Stimulated activated CD4-positive, alpha-beta T cell treated with anti-CD3 and anti-CD28 coated beads, Interleukin-1b, Interleukin-23, amount 100 ng/mL, for 48 hours (primary cell): Measurements from ENCODE around the gene PAK5.

Source experiments
- DNase-seq: peaks from one replicate; pipeline ENCODE4 v3.0.0-alpha.2; 2020

PAK5 gene

DNA sequence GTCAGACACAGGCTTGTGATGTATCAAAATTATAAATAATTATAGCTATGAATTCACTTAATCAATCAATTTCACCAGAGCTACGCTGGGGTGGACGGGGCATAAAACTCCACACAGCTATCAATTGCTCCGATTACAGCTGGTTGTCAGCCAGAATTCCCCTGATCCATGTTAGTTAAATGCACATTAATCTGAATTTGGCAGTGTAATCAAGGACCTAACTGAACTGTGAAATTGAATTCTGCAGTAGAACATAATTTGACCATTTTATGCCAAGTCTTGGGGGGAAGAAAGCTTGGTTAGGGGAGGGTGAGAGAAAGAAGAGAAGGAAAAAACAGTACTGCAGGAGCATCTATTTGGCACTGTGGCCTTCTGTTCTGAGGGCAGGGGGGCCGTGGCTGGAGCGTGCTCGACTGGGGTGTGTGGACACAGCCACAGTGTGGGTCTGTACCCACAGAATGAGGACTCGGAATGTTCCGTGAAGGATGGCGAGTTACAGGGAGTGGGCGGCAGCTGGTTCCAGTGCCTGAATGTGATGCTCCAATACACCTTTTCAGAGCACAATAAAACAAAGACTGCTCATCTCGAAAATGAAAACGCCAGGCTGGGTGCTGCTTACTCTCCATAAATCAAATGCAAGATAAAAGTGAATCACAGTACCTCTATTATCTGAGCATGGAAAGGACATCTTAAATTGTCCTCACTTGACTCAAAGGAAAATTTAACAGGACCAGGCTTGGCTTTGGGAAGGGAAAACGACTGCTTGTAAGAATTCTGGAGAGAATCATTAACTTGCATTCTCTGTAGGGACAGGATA, 265.3 kb downstream of the PAK5 start:
- no peak for DNase-seq

DNA sequence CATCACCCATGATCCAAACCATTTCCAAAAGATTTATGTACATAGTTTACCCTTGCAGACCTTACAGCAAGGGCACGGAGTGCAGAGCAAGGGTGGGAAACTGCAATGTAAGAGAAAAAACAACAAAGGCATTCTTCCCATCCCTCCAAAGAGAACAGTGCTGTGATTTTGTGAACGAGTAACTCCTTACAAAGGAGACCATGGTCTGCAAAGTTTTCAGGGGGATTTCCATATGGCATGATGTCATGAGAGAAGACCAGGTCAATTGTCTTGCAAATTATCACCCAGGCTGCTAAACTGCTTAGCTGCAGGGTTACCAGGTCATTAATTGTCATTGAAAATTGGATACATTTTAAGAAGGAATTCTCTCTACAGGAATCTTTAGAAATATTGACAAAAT, 266.2 kb downstream of the PAK5 start:
- DNase-seq: no peak

DNA sequence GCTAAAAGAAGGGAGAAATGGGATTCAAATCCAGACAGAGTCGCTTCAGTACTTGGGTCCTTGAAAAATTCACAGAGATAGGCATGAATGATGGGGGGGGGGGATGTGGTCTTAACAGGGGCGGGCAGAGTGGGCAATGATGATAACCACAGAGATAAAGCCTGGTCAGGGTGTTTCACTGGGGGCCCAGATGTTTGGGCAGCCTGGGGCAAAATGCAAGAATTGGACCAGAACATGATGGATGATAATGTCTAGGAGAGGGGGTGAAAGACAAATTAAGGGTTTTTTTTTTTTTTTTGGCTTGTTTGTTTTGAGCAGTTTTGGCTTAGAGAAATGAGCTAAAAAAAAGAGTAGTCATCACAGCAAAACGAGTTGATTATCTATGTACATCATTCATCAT, 267.1 kb downstream of the PAK5 start:
- no peak for DNase-seq

DNA sequence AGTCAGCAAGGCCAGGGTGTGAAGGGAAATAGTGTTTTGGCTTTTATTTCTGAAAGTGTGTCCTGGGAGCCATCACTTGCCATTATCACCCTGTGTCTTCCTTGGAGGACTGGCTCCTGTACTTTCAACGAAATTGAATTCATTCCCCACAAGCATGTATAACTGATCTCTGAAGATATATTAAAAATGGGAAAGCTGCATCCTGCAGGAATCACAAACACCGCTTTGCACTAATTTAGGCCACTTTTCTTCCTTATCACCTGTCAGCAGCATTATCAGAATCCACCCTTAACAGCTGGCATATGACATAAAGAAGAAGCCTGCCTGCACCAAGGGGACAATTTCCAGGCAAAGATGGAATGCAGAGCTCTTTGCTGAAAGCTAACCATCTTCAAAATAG, 268.3 kb downstream of the PAK5 start:
- DNase-seq: no peak

DNA sequence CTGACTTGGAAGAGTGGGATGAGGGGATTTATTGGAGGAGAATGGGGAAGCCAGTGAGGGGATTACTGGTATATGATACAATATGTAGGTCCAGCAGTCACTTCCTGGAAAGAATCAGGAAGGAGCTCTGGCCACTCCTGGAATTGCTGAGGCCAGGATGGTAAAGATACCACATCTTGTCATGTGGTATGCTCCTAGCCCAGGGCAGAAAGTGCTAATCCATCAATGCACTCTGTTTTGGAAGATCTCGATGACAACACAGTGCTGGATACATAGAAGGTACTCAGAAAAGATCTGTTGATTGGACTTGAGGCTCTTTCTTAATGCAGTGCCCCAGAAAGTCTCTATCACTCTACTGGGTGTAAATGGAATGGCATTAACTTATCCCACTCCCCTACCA, 271.9 kb downstream of the PAK5 start:
- DNase-seq: no peak

DNA sequence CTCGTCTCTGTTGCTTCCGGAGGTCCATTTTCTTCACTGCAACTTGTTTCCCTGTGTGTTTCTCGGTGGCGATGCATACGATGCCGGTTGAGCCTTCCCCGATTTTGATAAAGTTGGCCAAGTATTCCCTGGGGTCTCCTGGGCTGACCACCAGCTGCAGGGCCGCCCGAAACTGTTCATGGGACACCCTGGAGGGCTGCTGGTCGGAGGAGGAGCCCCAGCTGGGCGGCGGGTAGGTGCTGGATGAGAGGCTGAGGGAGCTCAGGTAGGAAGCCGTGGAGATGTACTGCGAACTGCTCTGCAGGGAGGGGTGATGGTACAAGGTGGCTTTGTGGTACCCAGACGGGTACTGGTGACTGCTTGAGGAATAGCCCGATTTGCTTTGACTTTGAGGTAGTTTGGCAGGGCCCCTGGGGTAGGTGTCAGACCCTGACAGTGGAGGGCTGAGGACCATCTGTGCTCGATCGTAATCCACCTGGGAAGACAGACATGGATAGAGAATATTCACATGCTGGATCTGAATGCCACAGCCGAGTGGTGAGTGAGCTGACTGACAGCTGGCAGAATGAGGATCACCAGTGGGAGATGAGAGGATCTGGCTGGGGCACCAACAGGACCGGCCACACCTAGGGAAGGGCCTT, 272.8 kb downstream of the PAK5 start:
- no peak for DNase-seq

DNA sequence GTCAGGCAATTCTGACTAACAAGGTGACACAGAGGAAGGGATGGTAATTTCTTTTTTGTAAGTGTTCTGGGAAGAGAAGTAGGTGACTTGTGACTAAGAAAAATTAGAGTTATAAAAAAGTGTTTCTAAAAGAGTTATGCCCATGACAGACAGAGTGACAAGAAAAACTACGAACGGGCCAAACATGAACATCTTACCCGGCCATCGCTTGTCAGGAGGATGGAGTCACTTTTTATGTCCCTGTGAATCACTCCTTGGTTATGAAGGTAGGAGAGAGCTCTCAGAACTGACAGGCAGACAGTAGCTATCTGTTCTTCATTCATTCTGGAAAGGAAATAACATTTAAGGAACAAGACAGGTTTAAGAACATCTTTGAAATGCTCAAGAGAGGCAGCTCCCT, 281.5 kb downstream of the PAK5 start:
- DNase-seq: no peak

DNA sequence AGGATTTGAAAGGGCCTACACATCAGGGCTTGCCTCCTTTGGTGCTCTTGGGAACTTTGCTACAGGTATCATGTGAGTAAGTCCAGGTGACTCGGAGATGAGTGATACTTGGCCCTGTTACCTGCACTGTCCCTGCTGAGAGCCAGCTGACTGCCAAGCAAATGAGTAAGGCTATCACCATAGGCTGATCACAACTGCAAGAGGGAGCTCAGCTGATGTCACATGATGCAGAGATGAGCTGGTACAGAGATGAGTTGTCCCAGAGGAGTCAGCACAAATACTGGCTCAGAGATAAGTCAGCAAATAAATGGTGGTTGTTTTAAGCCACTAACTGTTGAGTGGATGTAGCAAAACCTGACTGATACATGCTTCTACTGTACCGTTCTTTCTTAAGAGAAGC, 283.1 kb downstream of the PAK5 start:
- no peak for DNase-seq

DNA sequence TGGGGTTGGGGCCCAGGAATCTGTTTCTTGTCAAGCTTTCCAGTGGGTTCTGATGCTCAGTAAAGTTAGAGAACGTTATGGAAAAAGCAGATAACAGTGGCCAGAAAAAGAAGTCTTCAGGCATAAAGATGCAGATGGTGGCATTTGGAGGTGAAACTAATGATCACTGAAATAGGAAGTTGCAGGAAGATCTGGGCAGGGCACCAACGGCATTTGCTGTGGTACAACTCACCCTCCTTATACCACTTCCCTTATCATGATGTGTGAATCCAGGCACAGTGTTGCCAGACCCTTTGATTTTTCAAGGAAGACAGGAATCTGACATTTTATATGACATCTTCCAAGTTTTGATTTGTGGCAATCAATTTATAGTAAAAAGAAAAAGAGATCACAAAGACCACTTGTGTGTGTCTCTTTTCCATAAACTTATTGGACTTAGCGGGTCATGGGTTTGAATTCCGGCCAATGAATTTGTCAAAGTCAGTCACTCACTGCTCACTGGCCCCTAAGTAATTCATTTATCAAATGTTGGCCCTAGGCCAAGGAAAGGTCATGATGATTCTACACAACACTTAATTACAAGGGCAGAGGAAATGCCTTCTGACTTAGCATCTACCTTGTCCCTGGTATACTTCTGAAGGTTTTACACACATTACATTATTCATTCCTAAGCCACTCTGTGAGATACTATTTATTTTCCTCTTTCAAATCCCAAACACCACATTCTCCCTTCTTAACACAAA, 286.9 kb downstream of the PAK5 start:
- DNase-seq: no peak

DNA sequence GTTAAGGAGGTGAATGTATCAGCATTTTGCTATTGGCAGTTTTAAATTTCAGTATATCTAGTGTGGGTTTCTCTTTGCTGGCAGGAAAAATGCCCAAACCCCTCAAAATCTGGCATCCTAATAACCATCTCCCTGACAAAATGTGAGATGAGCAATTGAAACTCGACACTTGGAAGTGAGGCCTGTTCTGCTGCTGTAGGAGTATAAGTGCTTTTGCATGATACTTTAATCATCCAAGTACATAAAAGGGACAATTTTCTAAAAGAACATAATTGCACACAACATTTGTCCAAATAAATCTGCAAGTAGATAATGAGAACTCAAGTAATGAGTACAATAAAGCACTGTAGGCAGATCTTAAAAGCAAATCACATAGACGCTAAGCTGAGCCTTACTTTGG, 288.0 kb downstream of the PAK5 start:
- no peak for DNase-seq

DNA sequence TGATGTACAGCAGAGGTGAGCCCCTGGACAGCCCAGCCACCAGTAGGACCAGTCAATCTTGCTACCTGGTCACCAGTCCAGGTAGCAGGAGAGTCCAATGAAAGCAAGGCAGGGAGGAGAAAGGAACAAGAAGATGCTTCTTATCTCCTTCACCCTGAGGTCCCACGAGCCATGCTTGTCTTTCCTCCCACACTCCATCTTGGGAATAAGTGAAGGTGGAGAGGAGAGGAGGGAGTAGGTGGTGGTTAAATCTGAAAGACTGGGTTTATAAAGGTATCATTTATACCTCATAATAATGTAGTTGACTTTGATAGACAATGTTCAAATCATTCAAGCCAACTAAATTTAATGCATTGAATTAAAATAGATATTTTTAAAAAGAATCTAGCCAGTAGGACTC, 288.6 kb downstream of the PAK5 start:
- no peak for DNase-seq

DNA sequence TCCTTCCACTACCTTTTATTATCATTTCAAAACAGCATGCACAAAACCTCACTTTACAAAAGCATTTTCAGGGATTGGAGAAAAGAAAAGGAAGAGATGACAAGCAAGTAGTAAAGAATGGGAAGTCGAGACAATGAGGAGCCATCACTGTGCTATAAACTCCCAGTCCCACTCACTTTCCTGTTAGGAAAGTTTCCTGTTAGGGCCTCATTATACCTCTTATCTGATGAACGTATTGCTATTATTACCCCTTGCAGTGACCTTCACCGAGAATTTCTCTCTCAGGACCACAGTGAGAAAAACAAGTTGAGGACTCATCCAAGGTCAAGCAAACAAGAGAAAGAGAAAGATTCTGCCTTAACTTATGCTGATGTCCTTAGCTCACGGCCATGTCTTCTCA, 295.7 kb downstream of the PAK5 start:
- no peak for DNase-seq

DNA sequence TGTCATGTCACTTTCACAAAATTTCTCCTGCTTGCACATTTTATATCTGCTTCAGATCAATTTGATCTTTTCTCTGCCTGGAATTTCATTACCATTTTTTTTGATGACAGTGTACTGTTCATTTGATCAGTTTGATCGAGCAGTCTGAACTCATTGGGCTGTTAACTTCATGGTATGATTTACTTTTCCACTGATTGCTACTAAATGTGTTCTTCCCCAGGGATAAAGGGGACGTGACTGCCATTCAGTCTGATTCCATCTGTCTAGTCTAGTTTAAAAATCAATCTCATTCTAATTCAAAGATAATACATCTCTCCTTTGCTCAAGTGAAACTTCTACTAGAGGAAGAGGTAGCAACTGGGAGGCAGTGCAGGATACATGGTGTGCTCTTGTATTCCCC, 303.4 kb downstream of the PAK5 start:
- no peak for DNase-seq

DNA sequence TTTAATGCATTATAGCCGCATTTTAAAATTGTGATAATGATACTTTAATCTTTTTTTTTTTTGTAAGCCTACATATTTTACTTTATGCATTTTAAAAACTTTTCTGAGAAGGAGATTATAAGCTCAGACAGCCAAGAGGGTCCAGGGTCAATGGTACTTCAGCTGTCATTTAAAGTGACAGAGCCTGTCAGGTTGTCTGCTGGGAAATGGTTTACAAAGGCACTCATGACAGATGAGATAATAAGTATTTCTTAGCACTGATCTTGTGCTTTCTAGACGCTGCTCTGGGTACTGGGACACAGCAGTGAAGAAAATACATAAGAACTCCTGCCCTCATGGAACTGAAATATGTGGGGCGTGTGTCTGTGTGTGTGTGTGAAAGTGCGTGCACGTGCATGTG, 304.9 kb downstream of the PAK5 start:
- DNase-seq: no peak

DNA sequence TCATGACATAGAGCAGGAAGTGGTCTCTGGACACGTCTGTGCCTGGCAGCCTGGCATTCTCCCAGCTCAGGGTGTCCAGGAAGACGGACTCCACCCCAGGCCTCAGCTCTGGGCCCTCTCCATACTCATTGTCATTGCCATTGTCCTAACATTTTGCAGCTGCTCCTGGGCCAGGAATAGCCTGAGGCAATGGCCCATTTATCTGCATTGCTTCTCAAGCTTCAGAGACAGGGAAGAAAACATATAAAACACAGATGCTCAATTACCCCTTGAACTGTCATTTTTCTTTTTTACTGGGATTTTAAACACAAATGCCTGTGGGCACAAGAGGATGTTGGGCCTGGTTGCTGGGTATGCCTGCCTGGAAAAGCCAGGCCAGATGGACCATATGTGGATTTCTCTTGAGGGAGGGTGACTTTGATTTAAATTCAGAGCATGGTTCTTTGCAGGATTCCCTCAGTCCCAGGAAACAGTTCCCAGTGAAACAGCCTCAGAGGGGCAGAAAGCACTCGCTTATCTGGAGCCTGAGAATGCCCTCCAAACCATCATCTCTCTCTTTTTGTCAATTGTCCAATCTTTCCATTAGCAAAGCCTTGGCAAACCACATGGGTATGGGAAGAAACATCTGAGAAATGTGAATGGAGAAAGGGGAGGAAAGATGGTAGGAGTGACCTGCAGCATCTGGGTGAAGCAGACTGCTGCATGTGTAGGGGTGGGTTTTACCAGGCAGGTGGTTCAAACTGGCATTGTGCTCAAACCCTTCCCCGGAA, 306.6 kb downstream of the PAK5 start:
- no peak for DNase-seq

DNA sequence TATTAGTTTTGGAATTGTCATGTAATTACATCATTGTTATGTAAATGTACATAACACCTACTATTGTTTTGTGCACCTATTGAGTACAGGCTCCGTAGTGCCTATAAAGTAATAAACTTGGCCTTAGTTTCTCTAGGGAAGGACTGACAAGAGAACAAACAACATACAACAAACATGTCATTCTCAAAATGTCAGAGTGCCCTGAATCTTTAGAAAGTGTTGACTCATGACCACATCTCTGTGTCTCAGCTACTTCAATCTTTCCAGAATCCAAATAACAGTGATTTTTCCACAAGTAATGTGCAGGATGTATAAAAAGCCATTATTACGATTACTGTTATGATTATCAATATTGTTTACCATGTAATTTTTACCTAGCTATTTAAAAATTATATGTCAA, 307.3 kb downstream of the PAK5 start:
- DNase-seq: no peak

DNA sequence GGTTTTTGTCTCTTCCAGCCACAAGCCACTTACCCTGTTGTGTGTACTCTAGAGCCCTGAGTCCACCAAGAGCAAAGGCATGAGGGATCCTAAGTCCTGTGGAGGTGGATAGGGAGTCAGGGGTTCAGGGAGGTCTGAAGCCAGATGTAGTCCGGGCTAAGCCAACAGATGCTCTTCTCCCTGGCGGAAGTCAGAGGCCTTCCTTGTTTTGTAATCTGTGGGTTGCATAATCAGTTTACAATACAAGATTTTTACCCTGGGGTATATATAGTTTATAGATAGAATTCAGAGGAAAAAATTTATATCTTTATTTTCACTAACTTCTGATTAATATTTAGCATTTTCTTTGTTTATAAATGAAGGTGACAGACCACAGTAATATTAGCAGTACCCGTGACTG, 315.2 kb downstream of the PAK5 start:
- DNase-seq: no peak

DNA sequence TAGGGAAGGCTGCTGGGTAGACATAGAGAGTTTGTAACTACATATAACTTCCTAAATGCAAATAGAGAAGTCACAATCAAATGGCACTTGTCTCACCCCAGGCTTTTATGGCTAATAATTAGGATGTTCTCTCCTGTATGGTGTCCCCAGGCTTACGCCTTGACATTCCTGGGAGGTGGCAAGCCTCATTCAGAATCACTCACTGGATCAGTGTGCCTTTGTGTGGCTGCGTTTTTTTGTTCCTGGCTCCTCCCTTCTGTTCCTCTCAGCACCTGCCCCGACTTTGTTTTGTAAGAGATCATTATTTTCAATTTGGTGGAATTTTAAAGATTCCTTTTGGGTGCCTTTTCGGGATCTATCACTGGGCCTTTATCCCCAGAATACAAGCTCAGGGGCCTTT, 318.8 kb downstream of the PAK5 start:
- DNase-seq: no peak

DNA sequence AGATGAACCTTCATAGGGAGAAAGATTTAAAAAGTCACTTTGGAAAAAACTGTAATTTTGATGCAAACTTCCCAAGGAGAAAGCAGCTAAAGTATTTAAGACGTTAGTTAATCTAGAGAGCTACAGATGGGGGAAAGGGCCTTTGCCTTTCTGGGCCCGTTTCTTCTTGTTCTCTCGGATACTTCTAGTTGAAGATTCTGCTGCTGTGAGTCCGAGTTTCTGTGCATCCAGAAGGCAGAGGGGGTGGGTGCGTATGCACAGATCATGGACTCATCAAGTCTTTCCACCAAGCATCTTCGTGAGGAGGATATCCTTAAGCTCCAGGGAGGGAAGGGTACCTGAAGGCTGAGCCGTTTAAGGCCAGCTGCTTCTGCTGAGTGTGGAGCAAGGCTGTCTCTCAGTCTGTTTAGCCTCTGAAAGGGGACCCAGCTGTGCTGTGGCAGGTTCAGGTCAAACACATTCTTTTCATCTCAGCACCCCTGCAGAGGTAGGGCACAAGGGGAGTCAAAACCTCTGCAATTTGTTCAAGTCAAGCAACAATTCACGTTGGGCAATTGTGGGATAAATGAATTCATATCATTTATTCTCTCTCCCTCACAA, 320.2 kb downstream of the PAK5 start:
- no peak for DNase-seq

DNA sequence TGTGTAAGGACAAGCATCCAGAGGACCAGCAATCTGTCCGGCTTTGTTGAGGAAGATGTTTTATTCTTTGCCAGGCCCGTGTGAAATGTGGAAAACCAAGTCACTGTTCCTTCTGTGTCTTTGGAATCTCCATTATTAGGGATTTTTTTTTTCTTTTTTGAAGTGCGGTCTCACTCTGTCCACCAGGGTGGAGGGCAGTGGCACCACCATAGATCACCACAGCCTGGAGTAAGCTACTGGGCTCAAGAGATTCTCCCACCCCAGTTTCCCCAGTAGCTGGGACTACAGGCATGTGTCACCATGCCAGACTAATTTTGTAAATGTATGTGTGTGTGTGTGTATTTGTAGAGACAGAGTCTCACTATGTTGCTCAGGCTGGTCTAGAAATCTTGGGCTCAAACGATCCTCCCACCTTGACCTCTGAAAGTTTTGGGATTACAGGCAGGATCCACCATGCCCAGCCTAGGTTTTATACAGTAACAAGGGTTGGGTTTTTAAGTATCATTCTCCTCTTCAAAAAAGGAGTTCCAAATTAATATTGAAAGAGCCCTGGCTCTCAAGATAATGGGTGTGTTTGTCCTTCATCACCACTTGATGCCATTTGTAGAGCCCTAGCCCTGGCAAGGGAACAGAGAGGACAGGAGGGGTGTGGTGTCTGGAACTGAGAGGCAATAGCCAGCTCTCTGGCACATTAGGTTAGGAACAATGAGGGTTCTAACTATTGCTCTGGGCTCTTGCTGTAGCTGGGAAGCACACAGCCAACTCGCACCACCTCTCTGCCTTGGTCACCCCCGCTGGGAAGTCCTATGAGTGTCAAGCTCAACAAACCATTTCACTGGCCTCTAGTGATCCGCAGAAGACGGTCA, 321.3 kb downstream of the PAK5 start:
- DNase-seq: no peak

DNA sequence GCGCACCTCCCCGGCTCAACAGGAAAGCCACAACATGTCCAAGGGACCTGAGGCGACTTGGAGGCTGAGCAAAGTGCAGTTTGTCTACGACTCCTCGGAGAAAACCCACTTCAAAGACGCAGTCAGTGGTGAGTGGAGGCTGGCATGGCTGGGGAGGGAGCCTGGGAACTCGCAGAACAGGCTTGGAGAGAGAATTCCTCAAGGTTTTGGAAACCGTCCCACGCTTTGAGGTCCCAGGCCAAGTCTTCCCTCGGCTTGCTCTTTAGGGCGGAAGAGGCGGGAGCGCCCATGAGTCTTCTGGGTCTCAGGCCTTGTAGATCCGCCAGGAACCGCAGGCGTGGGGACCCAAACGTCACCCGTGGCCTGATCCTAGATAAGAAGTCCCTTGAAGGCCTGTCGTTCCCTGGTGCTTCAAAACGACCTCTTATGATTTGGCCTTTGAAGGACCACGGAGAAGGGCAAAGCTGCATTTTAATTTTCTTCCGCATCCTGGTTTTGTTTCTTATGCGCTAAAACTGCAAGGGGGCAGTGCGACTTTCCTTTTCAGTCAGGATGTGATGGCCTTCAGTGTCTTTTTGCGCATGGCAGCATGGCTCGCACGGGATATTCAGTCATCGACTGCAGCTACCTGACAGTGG, 322.5 kb downstream of the PAK5 start:
- no peak for DNase-seq
